CD4-positive, alpha-beta T cell treated with Interleukin-1 beta for 1 hour (primary cell): Measurements from ENCODE around the gene NUBPL.
"Not testable (repeated sequence)": the region's sequence is repeated elsewhere in the genome, so short reads cannot be mapped to it uniquely, and the experiment has no call there.

Source experiments
- DNase-seq, 2 donors: peaks; one replicate each; pipeline ENCODE4 v3.0.0-alpha.2; 2020 to 2022

Gene NUBPL

DNA sequence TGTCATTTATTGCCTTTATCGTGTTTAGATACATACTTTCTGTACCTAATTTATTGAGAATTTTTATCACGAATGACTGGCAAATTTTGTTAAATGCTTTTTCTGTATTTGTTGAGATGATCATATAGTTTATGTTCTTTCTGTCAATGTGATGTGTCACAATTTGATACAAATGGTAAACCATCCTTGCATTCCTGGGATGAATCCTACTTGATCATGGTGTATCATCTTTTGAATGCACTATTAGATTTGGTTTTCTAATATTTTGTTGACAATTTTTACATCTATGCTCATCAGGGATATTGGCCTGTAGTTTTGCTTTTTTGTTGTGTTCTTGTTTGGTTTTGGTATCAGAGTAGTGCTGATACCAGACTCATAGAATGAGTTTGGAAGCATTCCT lies 185.1 kb downstream of the NUBPL start:
- no peak for DNase-seq

DNA sequence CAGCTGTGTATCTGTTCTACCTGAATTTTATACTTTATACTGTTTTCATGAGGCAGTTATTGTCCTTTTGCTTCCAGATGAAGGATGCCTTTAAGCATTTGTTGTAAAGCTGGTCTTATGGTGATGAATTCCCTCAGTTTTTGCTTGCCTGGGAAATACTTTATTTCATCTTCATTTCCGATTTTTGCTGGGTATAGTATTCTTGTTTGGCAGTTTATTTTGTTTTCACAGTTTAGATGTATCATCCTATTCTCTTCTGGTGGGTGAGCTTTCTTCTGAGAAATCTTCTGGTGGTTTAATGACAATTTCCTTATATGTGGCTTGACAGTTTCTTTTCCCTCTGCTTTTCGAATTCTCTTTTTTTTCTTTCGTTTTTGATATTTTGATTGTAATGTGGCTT lies 188.1 kb downstream of the NUBPL start:
- no peak for DNase-seq

- not testable (repeated sequence) for DNase-seq
Measured at GRCh38 chr14:31751047-31751446, 189.8 kb downstream of the NUBPL start.

- no peak for DNase-seq
Measured at GRCh38 chr14:31752867-31753661, 191.9 kb downstream of the NUBPL start.

GRCh38 chr14:31758941-31759340 lies 197.7 kb downstream of the NUBPL start:
- no peak for DNase-seq

DNA sequence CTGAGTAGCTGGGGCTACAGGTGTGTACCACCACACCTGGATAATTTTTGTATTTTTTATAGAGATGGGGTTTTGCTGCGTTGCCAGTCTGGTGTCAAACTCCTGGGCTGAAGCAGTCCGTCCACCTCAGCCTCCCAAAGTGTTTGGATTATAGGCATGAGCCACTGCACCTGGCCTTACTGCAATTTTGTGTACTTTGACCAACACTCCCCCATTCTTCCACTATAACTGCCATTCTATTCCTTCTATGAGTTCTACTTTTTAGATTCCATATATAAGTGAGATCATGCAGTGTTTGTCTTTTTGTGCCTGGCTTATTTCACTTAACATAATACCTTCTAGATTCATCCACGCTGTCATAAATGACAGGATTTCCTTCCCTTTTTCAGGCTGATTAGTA lies 199.1 kb downstream of the NUBPL start:
- DNase-seq: no peak

DNA sequence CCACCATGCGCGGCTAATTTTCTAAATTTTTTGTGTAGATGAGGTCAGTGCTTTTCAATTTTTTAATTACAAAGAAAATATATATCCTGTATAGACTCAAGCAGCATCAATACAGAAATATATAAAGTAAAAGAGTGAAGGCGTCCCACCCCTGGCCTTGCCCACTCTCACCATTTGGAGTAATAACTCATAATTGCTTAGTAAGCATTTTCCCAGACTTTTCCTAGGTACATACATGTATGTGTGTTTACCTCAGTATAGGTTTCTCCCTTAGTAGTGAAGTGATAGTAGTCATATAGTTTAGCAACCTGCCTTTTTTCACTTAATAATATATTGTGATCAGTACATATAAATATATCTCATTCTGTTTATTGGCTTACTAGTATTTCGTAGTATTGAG lies 200.1 kb downstream of the NUBPL start:
- no peak for DNase-seq

GRCh38 chr14:31763041-31763440 lies 201.8 kb downstream of the NUBPL start:
- no peak for DNase-seq

DNA sequence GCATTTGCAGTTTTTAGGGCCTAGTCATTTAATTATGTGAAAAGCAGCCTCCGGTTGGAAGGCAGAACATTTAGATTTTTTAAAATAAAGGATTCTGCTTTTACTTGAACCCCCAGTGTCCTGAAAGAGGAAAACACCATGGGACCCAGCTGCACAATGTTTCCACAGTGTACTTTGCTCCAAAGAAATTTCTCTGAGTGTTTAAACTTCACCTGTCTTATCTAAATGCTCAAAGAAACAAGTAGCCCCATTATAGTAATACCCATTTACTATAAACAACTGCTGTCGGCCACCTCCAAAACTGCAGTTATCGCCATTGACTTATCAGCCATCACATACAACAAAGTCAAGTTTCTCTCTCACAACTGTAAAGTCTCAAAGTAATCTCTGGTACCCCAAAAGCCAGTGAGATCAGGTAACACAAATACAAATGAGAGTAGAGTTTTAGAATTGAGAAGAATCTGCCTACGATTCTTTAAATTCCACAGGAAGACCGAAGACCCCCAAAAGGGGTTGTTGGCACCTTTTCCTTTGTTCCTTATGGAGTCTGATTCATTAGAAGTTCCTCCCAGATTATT lies 205.2 kb downstream of the NUBPL start:
- no peak for DNase-seq

DNA sequence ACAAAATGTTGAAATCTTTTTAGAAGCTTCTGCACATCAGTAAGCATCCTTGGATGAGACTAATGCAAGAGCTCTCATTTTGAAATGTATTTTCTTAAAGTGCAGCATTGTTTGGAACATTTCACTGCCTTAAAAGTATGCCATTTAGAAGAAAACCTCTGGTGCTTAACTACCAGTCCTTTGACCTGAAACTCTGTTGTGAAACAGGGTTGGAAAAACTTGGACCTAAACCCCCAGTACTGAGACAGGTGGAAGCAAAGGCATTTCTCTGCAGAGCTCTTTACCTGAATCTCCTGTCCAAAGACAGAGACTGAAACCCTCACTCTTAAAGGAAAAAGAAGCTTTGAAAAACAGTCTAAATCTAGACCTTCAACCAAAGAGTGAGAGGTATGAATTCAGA lies 207.2 kb downstream of the NUBPL start:
- no peak for DNase-seq

- DNase-seq: peak in 1 of 2 donors; percentile 4
Measured at GRCh38 chr14:31770271-31770670, 209.1 kb downstream of the NUBPL start.

DNA sequence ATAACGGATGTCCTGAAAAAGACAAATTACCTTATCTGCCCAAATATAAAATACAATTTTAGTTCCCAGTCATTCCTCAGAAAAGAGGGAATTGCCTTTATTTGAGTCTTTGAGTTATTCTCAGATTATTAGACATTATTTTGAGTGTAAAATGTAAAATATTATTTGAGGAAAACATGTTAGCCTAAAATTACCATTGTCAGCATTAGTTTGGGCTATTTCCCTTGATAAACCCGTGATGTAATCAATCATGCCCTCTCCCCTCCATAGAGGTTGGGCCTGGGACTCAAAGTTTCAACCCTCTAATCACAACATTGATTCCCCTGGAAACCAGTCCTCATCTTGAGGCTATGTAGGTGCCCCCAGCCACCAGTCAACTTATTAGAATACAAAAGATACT lies 213.4 kb downstream of the NUBPL start:
- DNase-seq: no peak

- DNase-seq: no peak
Measured at GRCh38 chr14:31777312-31777711, 216.1 kb downstream of the NUBPL start.

DNA sequence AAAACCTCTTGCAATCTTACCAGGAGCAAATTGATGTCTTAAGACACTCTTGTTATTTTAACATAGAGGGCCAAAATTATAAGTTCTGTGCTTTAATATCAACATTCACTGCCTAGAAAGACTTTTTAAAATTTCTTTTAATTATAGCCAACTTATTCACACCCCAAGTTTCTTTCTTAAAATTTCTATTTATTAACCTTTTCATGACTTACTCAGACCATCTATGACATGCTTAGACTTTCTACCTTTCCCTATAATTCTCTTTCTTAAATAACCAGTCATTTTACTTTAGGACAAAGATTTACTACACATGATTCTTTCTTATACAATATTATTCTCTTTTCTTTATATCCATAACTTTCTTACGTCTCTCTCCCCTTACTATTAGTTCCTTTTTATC lies 220.4 kb downstream of the NUBPL start:
- no peak for DNase-seq

DNA sequence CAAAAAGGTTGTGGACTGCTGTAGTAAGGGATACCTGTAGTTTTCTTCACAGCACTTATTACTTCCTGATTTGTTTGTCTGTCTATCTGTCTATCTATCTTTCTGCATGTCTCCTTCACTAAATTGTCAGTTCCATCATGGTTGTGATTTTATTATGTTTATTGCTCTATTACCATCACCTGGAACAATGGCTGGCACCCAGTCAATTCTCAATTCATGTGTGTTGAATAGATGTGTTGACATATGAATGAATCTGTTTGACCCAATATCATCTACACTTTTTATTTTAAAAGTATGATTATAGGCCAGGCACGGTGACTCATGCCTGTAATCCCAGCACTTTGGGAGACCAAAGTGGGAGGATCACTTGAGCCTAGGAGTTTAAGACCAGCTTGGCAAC lies 224.4 kb downstream of the NUBPL start:
- no peak for DNase-seq

DNA sequence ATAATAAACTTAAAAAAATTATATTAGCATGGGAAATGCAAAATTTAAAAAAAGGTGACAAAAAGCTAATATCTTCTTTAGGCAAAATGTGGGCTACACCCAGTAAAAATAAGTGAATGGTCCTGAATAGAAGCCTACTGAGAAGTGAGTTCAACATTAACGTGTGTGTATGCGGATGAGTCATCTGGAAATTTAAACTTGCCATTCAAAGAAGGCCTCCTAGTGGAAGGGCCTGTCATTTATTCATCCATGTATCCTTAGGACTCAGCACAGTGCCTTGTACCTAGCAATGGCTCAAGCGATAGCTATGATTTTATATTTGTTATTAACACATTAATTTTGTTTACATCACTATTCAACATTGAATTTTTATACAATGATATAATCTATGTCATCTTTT lies 226.2 kb downstream of the NUBPL start:
- DNase-seq: no peak

DNA sequence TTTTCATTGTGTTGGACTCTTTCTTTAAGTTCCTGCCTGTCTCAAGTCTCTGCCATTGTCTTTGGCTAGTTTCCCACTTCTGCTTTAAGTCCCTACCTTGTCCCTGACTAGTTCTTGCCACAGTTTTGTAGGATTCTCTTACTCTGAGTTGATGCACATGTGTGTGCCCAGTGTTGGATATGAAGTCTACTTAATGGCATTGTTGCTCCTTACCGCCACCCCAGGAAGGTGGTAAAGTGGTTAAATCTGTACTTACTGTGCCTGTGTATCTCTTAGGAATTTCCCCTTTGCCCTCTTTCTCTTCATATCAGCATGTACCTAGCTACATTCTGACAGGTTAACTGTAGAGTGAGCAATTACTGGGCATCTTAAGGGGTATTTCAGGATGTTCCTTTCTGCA lies 227.1 kb downstream of the NUBPL start:
- DNase-seq: no peak

GRCh38 chr14:31792726-31793125 lies 231.5 kb downstream of the NUBPL start:
- DNase-seq: no peak

- not testable (repeated sequence) for DNase-seq
Measured at GRCh38 chr14:31797946-31798345, 236.7 kb downstream of the NUBPL start.

- DNase-seq: no peak
Measured at GRCh38 chr14:31802838-31803237, 241.6 kb downstream of the NUBPL start.

GRCh38 chr14:31806249-31806648 lies 245.0 kb downstream of the NUBPL start:
- no peak for DNase-seq

- DNase-seq: not testable (repeated sequence)
Measured at GRCh38 chr14:31811693-31812628, 250.8 kb downstream of the NUBPL start.

DNA sequence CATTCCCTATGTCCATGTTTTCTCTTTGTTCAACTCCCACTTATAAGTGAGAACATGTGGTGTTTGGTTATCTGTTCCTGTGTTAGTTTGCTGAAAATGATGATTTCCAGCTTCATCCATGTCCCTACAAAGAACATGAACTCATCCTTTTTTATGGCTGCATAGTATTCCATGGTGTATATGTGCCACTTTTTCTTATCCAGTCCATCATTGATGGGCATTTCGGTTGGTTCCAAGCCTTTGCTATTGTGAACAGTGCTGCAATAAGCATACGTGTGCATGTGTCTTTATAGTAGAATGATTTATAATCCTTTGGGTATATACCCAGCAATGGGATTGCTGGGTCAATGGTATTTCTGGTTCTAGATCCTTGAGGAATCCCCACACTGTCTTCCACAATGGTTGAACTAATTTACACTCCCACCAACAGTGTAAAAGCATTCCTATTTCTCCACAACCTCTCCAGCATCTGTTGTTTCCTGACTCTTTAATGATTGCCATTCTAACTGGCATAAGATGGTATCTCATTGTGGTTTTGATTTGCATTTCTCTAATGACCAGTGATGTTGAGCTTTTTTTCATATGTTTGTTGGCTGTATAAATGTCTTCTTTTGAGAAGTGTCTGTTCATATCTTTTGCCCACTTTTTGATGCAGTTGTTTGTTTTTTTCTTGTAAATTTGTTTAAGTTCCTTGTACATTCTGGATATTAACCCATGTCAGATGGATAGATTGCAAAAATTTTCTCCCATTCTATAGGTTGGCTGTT lies 252.7 kb downstream of the NUBPL start:
- not testable (repeated sequence) for DNase-seq
